Calu3 (cell line): Measurements from ENCODE around the gene ANXA11. TPM values are rescaled to one million over a fixed set of nuclear protein-coding genes. Genes with fewer than 3 reads are reported as not detected.
"Not testable (repeated sequence)": the region's sequence is repeated elsewhere in the genome, so short reads cannot be mapped to it uniquely, and the experiment has no call there.

Experiments used
- BruUV-seq: library from RNA; stranded (reverse); fragments of 400-500 nt; replicated peaks from 2 replicates; lab custom pipeline; 2021; lab: Mats Ljungman, UMichigan
- CTCF ChIA-PET: fragments of 300-600 bp; sonication (Branson Sonifier 250); formaldehyde crosslinking; loops from one replicate; lab custom pipeline; 2022; ENCODE audit warnings: antibody characterized with exemption; lab: Charles Lee
- DNase-seq: peaks from one replicate; pipeline ENCODE4 v3.0.0; 2022
- H3K27ac Mint-ChIP-seq: one replicate; pipeline ENCODE4 v1.8.0; 2022; ENCODE audit warnings: mixed read lengths; ENCODE audit not compliant: unreplicated experiment
- H3K27me3 Mint-ChIP-seq: one replicate; pipeline ENCODE4 v1.8.0; 2022; ENCODE audit warnings: mixed read lengths; ENCODE audit not compliant: unreplicated experiment
- H3K36me3 Mint-ChIP-seq: one replicate; pipeline ENCODE4 v1.8.0; 2022; ENCODE audit warnings: mild to moderate bottlenecking, moderate library complexity, mixed read lengths; ENCODE audit not compliant: insufficient read depth, unreplicated experiment
- H3K4me1 Mint-ChIP-seq: one replicate; pipeline ENCODE4 v1.8.0; 2022; ENCODE audit warnings: mild to moderate bottlenecking, low read depth, mixed read lengths; ENCODE audit not compliant: unreplicated experiment
- H3K4me3 Mint-ChIP-seq: one replicate; pipeline ENCODE4 v1.8.0; 2022; ENCODE audit warnings: mild to moderate bottlenecking, low read depth, moderate library complexity, mixed read lengths; ENCODE audit not compliant: unreplicated experiment
- H3K9me3 Mint-ChIP-seq: one replicate; pipeline ENCODE4 v1.8.0; 2022; ENCODE audit warnings: low read depth, mixed read lengths; ENCODE audit not compliant: unreplicated experiment
- CTCF ChIP-seq: fragments of 200-600 bp; IDR thresholded peaks from one replicate; pipeline ENCODE4 v1.8.0; 2022; ENCODE audit warnings: antibody characterized with exemption; ENCODE audit not compliant: unreplicated experiment
- intact Hi-C: fragments of 100-400 bp; cut with micrococcal nuclease; formaldehyde crosslinking; loops from one replicate; pipeline ENCODE4 v1.10.0; 2022; ENCODE audit not compliant: unreplicated experiment
- total RNA-seq: library from RNA; stranded (reverse); gene quantifications from 2 replicates; pipeline ENCODE4 v1.2.3, GENCODE V29; 2022

ANXA11 gene
- total RNA-seq, 1 experiment from 2014 or later: 835 TPM

GRCh38 chr10:80204677-80205476 lies 460 bp downstream of the ANXA11 start:
- Mint-ChIP-seq H3K4me1 (peaks cover 66% of the 10 kb centered on the region), H3K4me3 (peak overlapping the region; percentile 86), H3K36me3 (peaks cover 96% of the 10 kb centered on the region), H3K27ac (peak overlapping the region; percentile 94), H3K9me3 (no peaks in the 10 kb centered on the region), H3K27me3 (no peaks in the 10 kb centered on the region)
- BruUV-seq: no TSS peak
- no peak for TF ChIP-seq CTCF
- DNase-seq: no peak
- CTCF ChIA-PET: interaction anchor here (1.0 to 1.3 kb wide), 3 partner anchors 8 to 38 kb away, joined by 3 to 7 read pairs (median 6); no protein-coding TSS in a partner anchor
- intact Hi-C loops: loop anchor here (1.0 to 5.0 kb wide), 3 partner anchors 9 to 33 kb away; no protein-coding TSS in a partner anchor

- no peak for TF ChIP-seq CTCF
- TSS peak; percentile 10 for BruUV-seq
- peaks cover 96% of the 10 kb centered on the region for H3K36me3 Mint-ChIP-seq
- DNase-seq: peak; percentile 87
- intact Hi-C loops: loop anchor here (1.0 to 2.0 kb wide), 2 partner anchors 8 to 13 kb away; no protein-coding TSS in a partner anchor
- H3K4me1 Mint-ChIP-seq: peaks cover 61% of the 10 kb centered on the region
- no peaks in the 10 kb centered on the region for H3K9me3 Mint-ChIP-seq
- peak overlapping the region; percentile 86 for H3K4me3 Mint-ChIP-seq
- CTCF ChIA-PET: interaction anchor here (0.7 to 1.3 kb wide), 6 partner anchors 9 to 60 kb away, joined by 3 to 8 read pairs (median 4); no protein-coding TSS in a partner anchor
- H3K27me3 Mint-ChIP-seq: no peaks in the 10 kb centered on the region
- H3K27ac Mint-ChIP-seq: peak overlapping the region; percentile 94
Observed at GRCh38 chr10:80203835-80204676, 1.3 kb downstream of the ANXA11 start.

- Mint-ChIP-seq H3K36me3 (peaks cover 96% of the 10 kb centered on the region), H3K9me3 (no peaks in the 10 kb centered on the region), H3K27me3 (no peaks in the 10 kb centered on the region), H3K27ac (peak overlapping the region; percentile 94), H3K4me3 (peak overlapping the region; percentile 86), H3K4me1 (peaks cover 66% of the 10 kb centered on the region)
- TF ChIP-seq CTCF: peak; percentile 32
- DNase-seq: peak; percentile 80
- CTCF ChIA-PET: interaction anchor here (0.7 to 1.3 kb wide), 6 partner anchors 8 to 59 kb away, joined by 3 to 8 read pairs (median 4); no protein-coding TSS in a partner anchor
- intact Hi-C loops: no loop called here
- BruUV-seq: no TSS peak
Observed at GRCh38 chr10:80202934-80203834, 2.2 kb downstream of the ANXA11 start.

- H3K4me1 Mint-ChIP-seq: peaks cover 69% of the 10 kb centered on the region
- H3K27me3 Mint-ChIP-seq, intact Hi-C loops, DNase-seq, H3K9me3 Mint-ChIP-seq, BruUV-seq, CTCF ChIA-PET: not testable (repeated sequence)
- H3K27ac Mint-ChIP-seq: peak overlapping the region; percentile 94
- H3K36me3 Mint-ChIP-seq: peaks cover 96% of the 10 kb centered on the region
- H3K4me3 Mint-ChIP-seq: peak overlapping the region; percentile 86
Observed at GRCh38 chr10:80202530-80202929, 2.8 kb downstream of the ANXA11 start.
